Nephron progenitor cell (in vitro differentiated cells): ENCODE results near the gene AFF1.
A peak's percentile ranks its signal among the peaks of the same experiment; 100 is the strongest.
"Not testable (repeated sequence)": the region's sequence is repeated elsewhere in the genome, so short reads cannot be mapped to it uniquely, and the experiment has no call there.

Experiments used
- DNase-seq: peaks from one replicate; pipeline ENCODE4 v3.0.0; 2021
- H3K27ac Mint-ChIP-seq: 2 replicates; pipeline ENCODE4 v1.8.0; 2021; ENCODE audit warnings: mild to moderate bottlenecking, moderate library complexity, mixed read lengths
- H3K27me3 Mint-ChIP-seq: 2 replicates; pipeline ENCODE4 v1.8.0; 2021; ENCODE audit warnings: mild to moderate bottlenecking, low read depth, mixed read lengths; ENCODE audit not compliant: poor library complexity
- H3K36me3 Mint-ChIP-seq: 2 replicates; pipeline ENCODE4 v1.8.0; 2021; ENCODE audit warnings: low read depth, mixed read lengths
- H3K4me1 Mint-ChIP-seq: 2 replicates; pipeline ENCODE4 v1.8.0; 2021; ENCODE audit warnings: mixed read lengths
- H3K4me3 Mint-ChIP-seq: 2 replicates; pipeline ENCODE4 v1.8.0; 2021; ENCODE audit warnings: mild to moderate bottlenecking, moderate library complexity, mixed read lengths
- H3K9me3 Mint-ChIP-seq: 2 replicates; pipeline ENCODE4 v1.8.0; 2021; ENCODE audit warnings: mild to moderate bottlenecking, moderate library complexity, mixed read lengths
- CTCF ChIP-seq: fragments of 200-600 bp; sonication (generic); IDR thresholded peaks from 2 replicates; pipeline ENCODE4 v1.5.0; 2021; ENCODE audit warnings: antibody characterized with exemption

Gene AFF1

GRCh38 chr4:87133183-87133582 is 198.4 kb downstream of the AFF1 start:
- peaks cover 4% of the 10 kb centered on the region for H3K4me1 Mint-ChIP-seq
- no peak for DNase-seq
- H3K36me3 Mint-ChIP-seq = peaks cover 91% of the 10 kb centered on the region
- peaks cover 2% of the 10 kb centered on the region for H3K27me3 Mint-ChIP-seq
- no peak overlapping the region for H3K4me3 Mint-ChIP-seq
- H3K27ac Mint-ChIP-seq = no peak overlapping the region
- no peak for TF ChIP-seq CTCF
- H3K9me3 Mint-ChIP-seq = no peaks in the 10 kb centered on the region

- no peak for DNase-seq
- Mint-ChIP-seq H3K4me1 (peaks cover 4% of the 10 kb centered on the region), H3K27ac (no peak overlapping the region), H3K27me3 (peaks cover 2% of the 10 kb centered on the region), H3K9me3 (no peaks in the 10 kb centered on the region), H3K36me3 (peaks cover 91% of the 10 kb centered on the region), H3K4me3 (no peak overlapping the region)
- no peak for TF ChIP-seq CTCF
Observed at GRCh38 chr4:87134122-87134521, 199.3 kb downstream of the AFF1 start.

GRCh38 chr4:87141428-87141827 is 206.6 kb downstream of the AFF1 start:
- H3K4me1 Mint-ChIP-seq = no peaks in the 10 kb centered on the region
- TF ChIP-seq CTCF = no peak
- peaks cover 83% of the 10 kb centered on the region for H3K36me3 Mint-ChIP-seq
- H3K27me3 Mint-ChIP-seq = no peaks in the 10 kb centered on the region
- DNase-seq = no peak
- H3K27ac Mint-ChIP-seq = no peak overlapping the region
- no peak overlapping the region for H3K4me3 Mint-ChIP-seq
- no peaks in the 10 kb centered on the region for H3K9me3 Mint-ChIP-seq

- no peaks in the 10 kb centered on the region for H3K27me3 Mint-ChIP-seq
- DNase-seq = no peak
- peak overlapping the region; percentile 42 for H3K27ac Mint-ChIP-seq
- no peak overlapping the region for H3K4me3 Mint-ChIP-seq
- no peaks in the 10 kb centered on the region for H3K9me3 Mint-ChIP-seq
- TF ChIP-seq CTCF = no peak
- H3K4me1 Mint-ChIP-seq = no peaks in the 10 kb centered on the region
- H3K36me3 Mint-ChIP-seq = peaks cover 60% of the 10 kb centered on the region
Observed at GRCh38 chr4:87144356-87144755, 209.5 kb downstream of the AFF1 start.

- not testable (repeated sequence) for DNase-seq, H3K9me3 Mint-ChIP-seq, H3K27me3 Mint-ChIP-seq, H3K4me3 Mint-ChIP-seq, H3K4me1 Mint-ChIP-seq, H3K27ac Mint-ChIP-seq
- H3K36me3 Mint-ChIP-seq = peaks cover 52% of the 10 kb centered on the region
Observed at GRCh38 chr4:87145934-87146333, 211.1 kb downstream of the AFF1 start.

GRCh38 chr4:87147116-87147515 is 212.3 kb downstream of the AFF1 start:
- Mint-ChIP-seq H3K27ac (no peak overlapping the region), H3K27me3 (no peaks in the 10 kb centered on the region)

More at GRCh38 chr4:87147116-87147515, 212.3 kb downstream of the AFF1 start:
- TF ChIP-seq CTCF = no peak
- H3K4me3 Mint-ChIP-seq = no peak overlapping the region
- peaks cover 40% of the 10 kb centered on the region for H3K36me3 Mint-ChIP-seq
- no peaks in the 10 kb centered on the region for H3K9me3 Mint-ChIP-seq
- H3K4me1 Mint-ChIP-seq = no peaks in the 10 kb centered on the region
- no peak for DNase-seq
